Liver (tissue), 9 donors: Measurements from ENCODE around the gene DCAF8L1. TPM values are rescaled to one million over a fixed set of nuclear protein-coding genes. Genes with fewer than 3 reads are reported as not detected.

Experiments
- DNase-seq: peaks from one replicate; pipeline ENCODE4 v3.0.0-alpha.2; 2017; ENCODE audit warnings: low spot score
- H3K27ac ChIP-seq, 2 donors: one replicate each; pipeline ENCODE4 v1.7.0; 2013; ENCODE audit warnings: inconsistent platforms in 2 of 2, low read length in 2 of 2, control low read depth in 1 of 2, low read depth in 1 of 2, mild to moderate bottlenecking in 1 of 2
- H3K27me3 ChIP-seq, 4 donors: one replicate each; pipeline versions ENCODE4 v1.6.1 to v1.7.0; 2013; ENCODE audit warnings: low read length in 3 of 4, inconsistent platforms in 1 of 4, mild to moderate bottlenecking in 1 of 4, moderate library complexity in 1 of 4; ENCODE audit not compliant: control insufficient read depth in 4 of 4, insufficient read depth in 4 of 4
- H3K36me3 ChIP-seq, 4 donors: one replicate each; pipeline versions ENCODE4 v1.6.1 to v1.7.0; 2013; ENCODE audit warnings: low read length in 3 of 4, mild to moderate bottlenecking in 3 of 4, low read depth in 1 of 4, moderate library complexity in 1 of 4; ENCODE audit not compliant: control insufficient read depth in 4 of 4, insufficient read depth in 3 of 4
- H3K4me1 ChIP-seq, 4 donors: one replicate each; pipeline versions ENCODE4 v1.6.1 to v1.7.0; 2013; ENCODE audit warnings: low read length in 3 of 4, mild to moderate bottlenecking in 3 of 4, moderate library complexity in 1 of 4; ENCODE audit not compliant: control insufficient read depth in 4 of 4, insufficient read depth in 4 of 4
- H3K4me3 ChIP-seq, 3 donors: one replicate each; pipeline versions ENCODE4 v1.6.1 to v1.7.0; 2013; ENCODE audit warnings: low read length in 3 of 3, control low read depth in 1 of 3, low read depth in 1 of 3, mild to moderate bottlenecking in 1 of 3
- H3K9ac ChIP-seq, 2 donors: one replicate each; pipeline ENCODE4 v1.7.0; 2013; ENCODE audit warnings: low read length in 2 of 2, mild to moderate bottlenecking in 2 of 2, moderate library complexity in 2 of 2, control low read depth in 1 of 2, low read depth in 1 of 2
- H3K9me3 ChIP-seq, 4 donors: one replicate each; pipeline versions ENCODE4 v1.6.1 to v1.7.0; 2013; ENCODE audit warnings: low read length in 3 of 4; ENCODE audit not compliant: control insufficient read depth in 4 of 4
- EGR1 ChIP-seq, 2 donors: IDR thresholded peaks; 2 replicates each; pipeline ENCODE4 v1.6.1; 2016 to 2018; ENCODE audit warnings: antibody characterized with exemption in 2 of 2, low read depth in 2 of 2
- FOXA1 ChIP-seq: IDR thresholded peaks from 2 replicates; pipeline ENCODE4 v1.6.1; 2016; ENCODE audit warnings: antibody characterized with exemption
- FOXA2 ChIP-seq: IDR thresholded peaks from 2 replicates; pipeline ENCODE4 v1.6.1; 2016; ENCODE audit warnings: antibody characterized with exemption
- GABPA ChIP-seq, 2 donors: IDR thresholded peaks in 1 of 2; conservative IDR thresholded peaks in 1 of 2; 2 replicates each; pipeline ENCODE4 v1.6.1; 2016; ENCODE audit warnings: antibody characterized with exemption in 2 of 2, mild to moderate bottlenecking in 1 of 2, moderate library complexity in 1 of 2
- HNF4A ChIP-seq, 2 donors: conservative IDR thresholded peaks; 2 replicates each; pipeline ENCODE4 v1.6.1; 2016; ENCODE audit warnings: antibody characterized with exemption in 2 of 2, mild to moderate bottlenecking in 2 of 2
- HNF4G ChIP-seq: IDR thresholded peaks from 2 replicates; pipeline ENCODE4 v1.6.1; 2016; ENCODE audit warnings: antibody characterized with exemption
- JUND ChIP-seq, 2 donors: IDR thresholded peaks; 2 replicates each; pipeline ENCODE4 v1.6.1; 2016; ENCODE audit warnings: antibody characterized with exemption in 2 of 2
- NR2F2 ChIP-seq: IDR thresholded peaks from 2 replicates; pipeline ENCODE4 v1.6.1; 2016; ENCODE audit warnings: antibody characterized with exemption
- RAD21 ChIP-seq, 2 donors: IDR thresholded peaks; 2 replicates each; pipeline ENCODE4 v1.6.1; 2016; ENCODE audit warnings: antibody characterized with exemption in 2 of 2, mild to moderate bottlenecking in 2 of 2
- RXRA ChIP-seq, 2 donors: IDR thresholded peaks; 2 replicates each; pipeline ENCODE4 v1.6.1; 2017 to 2018; ENCODE audit warnings: antibody characterized with exemption in 2 of 2, mild to moderate bottlenecking in 1 of 2
- SP1 ChIP-seq: IDR thresholded peaks from 2 replicates; pipeline ENCODE4 v1.6.1; 2018; ENCODE audit warnings: antibody characterized with exemption, mild to moderate bottlenecking
- TAF1 ChIP-seq: conservative IDR thresholded peaks from 2 replicates; pipeline ENCODE4 v1.6.1; 2016; ENCODE audit warnings: antibody characterized with exemption, mild to moderate bottlenecking
- YY1 ChIP-seq: IDR thresholded peaks from 2 replicates; pipeline ENCODE4 v1.6.1; 2016; ENCODE audit warnings: antibody characterized with exemption, mild to moderate bottlenecking
- WGBS: extraction: QIAGEN DNeasy Blood & Tissue Kit; methylation state at CpG from one replicate; pipeline ENCODE4 v1.1.7; 2013; 5-methylcytosine and 5-hydroxymethylcytosine counted together
- polyA plus RNA-seq, 2 donors: library from polyadenylated mRNA; stranded (reverse) in 1 of 2; unstranded in 1 of 2; fragments of 200-250 nt in 1 of 2; fragments of >200 nt in 1 of 2; fragmentation: Nextera tagmentation in 1 of 2; extraction: Ambion mirVana in 1 of 2; gene quantifications; one replicate each; pipeline versions ENCODE4 v1.2.1 to v1.2.3, GENCODE V29; 2013 to 2015
- total RNA-seq, 2 donors: library from RNA; depleted of rRNA; stranded (reverse); fragments of >200 nt; gene quantifications; one replicate each; pipeline ENCODE4 v1.2.3, GENCODE V29; 2014
- TF ChIP-seq, protein P1 (sequence below): IDR thresholded peaks from 2 replicates; pipeline ENCODE4 v1.6.1; 2016; ENCODE audit warnings: antibody characterized with exemption
- TF ChIP-seq, protein P2 (sequence below): IDR thresholded peaks from 2 replicates; pipeline ENCODE4 v1.6.1; 2016; ENCODE audit warnings: antibody characterized with exemption, mild to moderate bottlenecking
- TF ChIP-seq, protein P3 (sequence below): IDR thresholded peaks from 2 replicates; pipeline ENCODE4 v1.6.1; 2016; ENCODE audit warnings: antibody characterized with exemption
- TF ChIP-seq, protein P4 (sequence below): IDR thresholded peaks from 2 replicates; pipeline ENCODE4 v1.6.1; 2016; ENCODE audit warnings: antibody characterized with exemption
- TF ChIP-seq, protein P5 (sequence below): fragments of 150-350 bp; IDR thresholded peaks from 2 replicates; pipeline ENCODE4 v1.5.1; 2017; ENCODE audit warnings: improper control_type of control experiment, low read depth, low read length; ENCODE audit not compliant: missing input control
- donor health status: healthy.
- donor health status: healthy.
- donor health status: healthy.
- donor health status: healthy.
- donor health status: healthy.

Gene DCAF8L1
- total and polyA plus RNA-seq, 4 donors = not detected

DNA sequence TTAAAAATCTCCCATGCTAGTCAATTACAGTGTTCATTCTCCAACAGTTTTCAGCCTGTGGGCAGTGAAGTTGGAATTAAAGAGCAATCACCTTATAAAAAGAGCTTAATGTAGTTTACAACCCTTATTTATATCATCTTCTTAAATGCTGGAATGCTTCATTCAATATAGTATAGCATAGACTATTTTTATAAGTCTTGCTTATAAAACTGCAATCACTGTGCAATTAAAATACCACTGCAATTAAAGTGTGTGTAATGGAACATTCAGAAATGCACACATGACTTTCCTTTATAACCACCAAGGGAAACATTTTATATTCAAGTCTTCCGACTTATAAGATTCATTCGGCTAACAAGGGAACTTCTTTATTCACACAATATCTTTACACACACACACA lies 16.4 kb upstream of the DCAF8L1 start:
- WGBS = 83% methylated on average over 2 of the region's 2 CpGs
- Histone ChIP-seq H3K27me3 (peaks cover 0 to 4% (median 0%) of the 10 kb centered on the region in 4 donors), H3K36me3 (no peaks in the 10 kb centered on the region), H3K27ac (no peak overlapping the region), H3K9me3 (no peaks in the 10 kb centered on the region), H3K4me3 (no peak overlapping the region), H3K9ac (no peak overlapping the region), H3K4me1 (no peaks in the 10 kb centered on the region)
- TF ChIP-seq GABPA (IDR thresholded peaks at IDR 0.05 in 1 of 2, conservative IDR thresholded peaks at IDR 0.05 in 1 of 2) (no peak), NR2F2 (no peak), TAF1 (no peak), FOXA1 (no peak), YY1 (no peak)
- TF ChIP-seq, protein P1, sequence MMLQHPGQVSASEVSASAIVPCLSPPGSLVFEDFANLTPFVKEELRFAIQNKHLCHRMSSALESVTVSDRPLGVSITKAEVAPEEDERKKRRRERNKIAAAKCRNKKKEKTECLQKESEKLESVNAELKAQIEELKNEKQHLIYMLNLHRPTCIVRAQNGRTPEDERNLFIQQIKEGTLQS = no peak
- no peak for DNase-seq

DNA sequence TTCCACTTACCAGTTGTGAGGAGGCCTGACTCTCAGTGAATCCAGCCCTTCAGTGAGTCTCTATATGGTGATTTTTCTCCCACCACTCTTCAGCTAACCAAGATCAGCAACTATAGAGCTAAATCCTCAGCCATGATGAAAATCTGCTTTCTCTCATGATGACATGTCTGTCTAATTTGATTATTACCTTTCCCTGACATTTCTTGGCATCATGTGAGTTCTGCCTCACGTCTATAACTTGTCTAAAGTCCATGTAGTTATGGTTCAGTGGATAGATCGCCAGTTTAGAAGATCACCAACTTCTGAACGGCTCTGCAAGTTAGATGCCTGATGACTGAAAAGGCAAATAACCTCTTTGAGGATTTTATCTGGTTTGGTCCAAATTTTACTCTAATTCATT lies 14.9 kb upstream of the DCAF8L1 start:
- TF ChIP-seq EGR1 (IDR thresholded peaks at IDR 0.05; ENCODE audit: low read depth in 2 of 2) (no peak), RAD21 (IDR thresholded peaks at IDR 0.05) (no peak), YY1 (no peak), HNF4G (no peak), RXRA (IDR thresholded peaks at IDR 0.05) (no peak), FOXA2 (no peak), JUND (IDR thresholded peaks at IDR 0.05) (no peak), TAF1 (no peak)
- TF ChIP-seq, protein P2, sequence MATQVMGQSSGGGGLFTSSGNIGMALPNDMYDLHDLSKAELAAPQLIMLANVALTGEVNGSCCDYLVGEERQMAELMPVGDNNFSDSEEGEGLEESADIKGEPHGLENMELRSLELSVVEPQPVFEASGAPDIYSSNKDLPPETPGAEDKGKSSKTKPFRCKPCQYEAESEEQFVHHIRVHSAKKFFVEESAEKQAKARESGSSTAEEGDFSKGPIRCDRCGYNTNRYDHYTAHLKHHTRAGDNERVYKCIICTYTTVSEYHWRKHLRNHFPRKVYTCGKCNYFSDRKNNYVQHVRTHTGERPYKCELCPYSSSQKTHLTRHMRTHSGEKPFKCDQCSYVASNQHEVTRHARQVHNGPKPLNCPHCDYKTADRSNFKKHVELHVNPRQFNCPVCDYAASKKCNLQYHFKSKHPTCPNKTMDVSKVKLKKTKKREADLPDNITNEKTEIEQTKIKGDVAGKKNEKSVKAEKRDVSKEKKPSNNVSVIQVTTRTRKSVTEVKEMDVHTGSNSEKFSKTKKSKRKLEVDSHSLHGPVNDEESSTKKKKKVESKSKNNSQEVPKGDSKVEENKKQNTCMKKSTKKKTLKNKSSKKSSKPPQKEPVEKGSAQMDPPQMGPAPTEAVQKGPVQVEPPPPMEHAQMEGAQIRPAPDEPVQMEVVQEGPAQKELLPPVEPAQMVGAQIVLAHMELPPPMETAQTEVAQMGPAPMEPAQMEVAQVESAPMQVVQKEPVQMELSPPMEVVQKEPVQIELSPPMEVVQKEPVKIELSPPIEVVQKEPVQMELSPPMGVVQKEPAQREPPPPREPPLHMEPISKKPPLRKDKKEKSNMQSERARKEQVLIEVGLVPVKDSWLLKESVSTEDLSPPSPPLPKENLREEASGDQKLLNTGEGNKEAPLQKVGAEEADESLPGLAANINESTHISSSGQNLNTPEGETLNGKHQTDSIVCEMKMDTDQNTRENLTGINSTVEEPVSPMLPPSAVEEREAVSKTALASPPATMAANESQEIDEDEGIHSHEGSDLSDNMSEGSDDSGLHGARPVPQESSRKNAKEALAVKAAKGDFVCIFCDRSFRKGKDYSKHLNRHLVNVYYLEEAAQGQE = no peak
- TF ChIP-seq, protein P3, sequence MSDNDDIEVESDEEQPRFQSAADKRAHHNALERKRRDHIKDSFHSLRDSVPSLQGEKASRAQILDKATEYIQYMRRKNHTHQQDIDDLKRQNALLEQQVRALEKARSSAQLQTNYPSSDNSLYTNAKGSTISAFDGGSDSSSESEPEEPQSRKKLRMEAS = no peak
- DNase-seq = no peak
- no peaks in the 10 kb centered on the region for H3K36me3 ChIP-seq
- H3K4me3 ChIP-seq = no peak overlapping the region
- H3K9me3 ChIP-seq = no peaks in the 10 kb centered on the region
- no peak overlapping the region for H3K27ac ChIP-seq
- no peak overlapping the region for H3K9ac ChIP-seq
- 66% methylated on average over 3 of the region's 3 CpGs for WGBS
- no peaks in the 10 kb centered on the region for H3K4me1 ChIP-seq
- peaks cover 0 to 4% (median 0%) of the 10 kb centered on the region in 4 donors for H3K27me3 ChIP-seq

DNA sequence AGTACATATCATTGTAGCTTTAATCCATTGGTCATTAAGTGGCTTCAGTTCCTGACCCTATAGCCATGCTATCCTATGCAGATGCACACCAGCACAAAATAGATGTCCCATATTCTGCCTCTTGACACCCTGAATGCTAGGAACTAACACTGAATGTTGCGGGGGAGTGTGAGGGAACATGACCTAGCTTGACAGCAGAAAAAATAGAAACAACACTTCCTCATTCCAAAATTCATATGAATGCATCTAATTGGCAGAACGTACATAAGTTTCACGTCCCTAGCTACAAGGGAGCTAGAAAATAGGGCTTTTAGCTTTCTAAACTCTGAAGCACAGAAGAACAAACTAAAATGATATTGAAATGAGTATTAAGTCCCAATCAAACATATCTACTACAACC lies 14.4 kb upstream of the DCAF8L1 start:
- H3K9ac ChIP-seq = no peak overlapping the region
- peaks cover 0 to 4% (median 0%) of the 10 kb centered on the region in 4 donors for H3K27me3 ChIP-seq
- 80% methylated on average over 3 of the region's 3 CpGs for WGBS
- no peak overlapping the region for H3K27ac ChIP-seq
- no peaks in the 10 kb centered on the region for H3K4me1 ChIP-seq
- no peak overlapping the region for H3K4me3 ChIP-seq
- H3K36me3 ChIP-seq = no peaks in the 10 kb centered on the region
- H3K9me3 ChIP-seq = no peaks in the 10 kb centered on the region
- no peak for DNase-seq
- TF ChIP-seq HNF4G (no peak), YY1 (no peak), HNF4A (conservative IDR thresholded peaks at IDR 0.05) (no peak), NR2F2 (no peak), RXRA (IDR thresholded peaks at IDR 0.05) (no peak), RAD21 (IDR thresholded peaks at IDR 0.05) (no peak), FOXA1 (no peak), SP1 (no peak), GABPA (IDR thresholded peaks at IDR 0.05 in 1 of 2, conservative IDR thresholded peaks at IDR 0.05 in 1 of 2) (no peak), JUND (IDR thresholded peaks at IDR 0.05) (no peak), FOXA2 (no peak), EGR1 (IDR thresholded peaks at IDR 0.05; ENCODE audit: low read depth in 2 of 2) (no peak)
- TF ChIP-seq, protein P1 = no peak
- TF ChIP-seq, protein P4, sequence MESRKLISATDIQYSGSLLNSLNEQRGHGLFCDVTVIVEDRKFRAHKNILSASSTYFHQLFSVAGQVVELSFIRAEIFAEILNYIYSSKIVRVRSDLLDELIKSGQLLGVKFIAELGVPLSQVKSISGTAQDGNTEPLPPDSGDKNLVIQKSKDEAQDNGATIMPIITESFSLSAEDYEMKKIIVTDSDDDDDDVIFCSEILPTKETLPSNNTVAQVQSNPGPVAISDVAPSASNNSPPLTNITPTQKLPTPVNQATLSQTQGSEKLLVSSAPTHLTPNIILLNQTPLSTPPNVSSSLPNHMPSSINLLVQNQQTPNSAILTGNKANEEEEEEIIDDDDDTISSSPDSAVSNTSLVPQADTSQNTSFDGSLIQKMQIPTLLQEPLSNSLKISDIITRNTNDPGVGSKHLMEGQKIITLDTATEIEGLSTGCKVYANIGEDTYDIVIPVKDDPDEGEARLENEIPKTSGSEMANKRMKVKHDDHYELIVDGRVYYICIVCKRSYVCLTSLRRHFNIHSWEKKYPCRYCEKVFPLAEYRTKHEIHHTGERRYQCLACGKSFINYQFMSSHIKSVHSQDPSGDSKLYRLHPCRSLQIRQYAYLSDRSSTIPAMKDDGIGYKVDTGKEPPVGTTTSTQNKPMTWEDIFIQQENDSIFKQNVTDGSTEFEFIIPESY = no peak
- TF ChIP-seq, protein P5, sequence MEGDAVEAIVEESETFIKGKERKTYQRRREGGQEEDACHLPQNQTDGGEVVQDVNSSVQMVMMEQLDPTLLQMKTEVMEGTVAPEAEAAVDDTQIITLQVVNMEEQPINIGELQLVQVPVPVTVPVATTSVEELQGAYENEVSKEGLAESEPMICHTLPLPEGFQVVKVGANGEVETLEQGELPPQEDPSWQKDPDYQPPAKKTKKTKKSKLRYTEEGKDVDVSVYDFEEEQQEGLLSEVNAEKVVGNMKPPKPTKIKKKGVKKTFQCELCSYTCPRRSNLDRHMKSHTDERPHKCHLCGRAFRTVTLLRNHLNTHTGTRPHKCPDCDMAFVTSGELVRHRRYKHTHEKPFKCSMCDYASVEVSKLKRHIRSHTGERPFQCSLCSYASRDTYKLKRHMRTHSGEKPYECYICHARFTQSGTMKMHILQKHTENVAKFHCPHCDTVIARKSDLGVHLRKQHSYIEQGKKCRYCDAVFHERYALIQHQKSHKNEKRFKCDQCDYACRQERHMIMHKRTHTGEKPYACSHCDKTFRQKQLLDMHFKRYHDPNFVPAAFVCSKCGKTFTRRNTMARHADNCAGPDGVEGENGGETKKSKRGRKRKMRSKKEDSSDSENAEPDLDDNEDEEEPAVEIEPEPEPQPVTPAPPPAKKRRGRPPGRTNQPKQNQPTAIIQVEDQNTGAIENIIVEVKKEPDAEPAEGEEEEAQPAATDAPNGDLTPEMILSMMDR = no peak
- TF ChIP-seq, protein P3 = no peak
